K562 (cell line): Measurements from ENCODE around the gene RAB3D. TPM values are rescaled to one million over a fixed set of nuclear protein-coding genes. Genes with fewer than 3 reads are reported as not detected.
A peak's percentile ranks its signal among the peaks of the same experiment; 100 is the strongest.

Source experiments
- ATAC-seq: fragments of 200-7000 bp; cut with Tn5 transposase; 3 replicates; pipeline ENCODE4 v1.9.1; 2020; ENCODE audit warnings: moderate library complexity
- BruUV-seq: library from RNA; stranded (reverse); fragments of 400-500 nt; replicated peaks from 2 replicates; lab custom pipeline; 2021; lab: Mats Ljungman, UMichigan
- CTCF ChIA-PET: fragments of 300-600 bp; formaldehyde crosslinking; extraction: SDS; loops from one replicate; lab custom pipeline; 2021; ENCODE audit warnings: low intra/inter-chr PET ratio; lab: Yijun Ruan, JAX
- POLR2A ChIA-PET: fragments of 300-600, 350-650 bp; sonication (Branson Sonifier 250); formaldehyde crosslinking; extraction: SDS; loops from one replicate; lab custom pipeline; 2021; ENCODE audit warnings: antibody characterized with exemption, inconsistent platforms; lab: Yijun Ruan, JAX
- DNase-seq, 4 experiments: peaks; one replicate each; pipeline versions ENCODE4 v3.0.0 to v3.0.0-alpha.2; 2011 to 2018; ENCODE audit warnings: low spot score in 3 of 4, mixed read lengths in 3 of 4; ENCODE audit errors: extremely low read depth in 1 of 4
- FAIRE-seq: peaks from 2 replicates; lab custom pipeline; 2011; peaks lifted over from hg19 to GRCh38; lab: Jason Lieb, UNC
- H2AFZ ChIP-seq: 2 replicates; pipeline ENCODE4 v1.6.0; 2011; ENCODE audit warnings: low read depth, low read length, control low read depth, inconsistent platforms
- H3K27ac ChIP-seq: fragments of 200-600 bp; 3 replicates; pipeline ENCODE4 v1.8.0; 2011; ENCODE audit warnings: low read depth, mild to moderate bottlenecking, control low read depth, inconsistent platforms, low read length, moderate library complexity, mixed read lengths; ENCODE audit errors: extremely low read depth
- H3K27me3 ChIP-seq, 2 experiments: fragments of 300-600 bp in 1 of 2; 2 replicates in 1 of 2; 3 replicates in 1 of 2; pipeline versions ENCODE4 v1.6.0 to v1.8.0; 2011; ENCODE audit warnings: inconsistent platforms in 2 of 2, low read length in 2 of 2, mild to moderate bottlenecking in 1 of 2, mixed read lengths in 1 of 2, moderate library complexity in 1 of 2; ENCODE audit not compliant: control insufficient read depth in 2 of 2, insufficient read depth in 2 of 2
- H3K36me3 ChIP-seq: fragments of 300-600 bp; 3 replicates; pipeline ENCODE4 v1.8.0; 2011; ENCODE audit warnings: mild to moderate bottlenecking, low read length, inconsistent platforms; ENCODE audit not compliant: control insufficient read depth, insufficient read depth
- H3K4me1 ChIP-seq, 2 experiments: fragments of 200-600 bp in 1 of 2; replicated peaks in 1 of 2; 2 replicates in 1 of 2; 3 replicates in 1 of 2; pipeline versions ENCODE4 v1.5.1 to v1.8.0; 2011; ENCODE audit warnings: inconsistent platforms in 2 of 2, low read length in 2 of 2, mild to moderate bottlenecking in 1 of 2, mixed read lengths in 1 of 2, moderate library complexity in 1 of 2; ENCODE audit not compliant: control insufficient read depth in 2 of 2, insufficient read depth in 2 of 2
- H3K4me2 ChIP-seq: 2 replicates; pipeline ENCODE4 v1.6.1; 2011; ENCODE audit warnings: low read length, control low read depth, inconsistent platforms, mixed read lengths; ENCODE audit not compliant: insufficient read depth
- H3K4me3 ChIP-seq: fragments of 200-600 bp; sonication (generic), shearing (Covaris generic); 2 replicates; pipeline ENCODE4 v1.5.1; 2016; ENCODE audit warnings: control low read depth, inconsistent platforms
- H3K79me2 ChIP-seq: fragments of 200-600 bp; 3 replicates; pipeline ENCODE4 v1.8.0; 2011; ENCODE audit warnings: low read length, inconsistent platforms; ENCODE audit not compliant: control insufficient read depth, insufficient read depth
- H3K9ac ChIP-seq, 2 experiments: 2 replicates each; pipeline versions ENCODE4 v1.6.0 to v1.6.1; 2011; ENCODE audit warnings: low read depth in 2 of 2, low read length in 2 of 2, control low read depth in 1 of 2, inconsistent platforms in 1 of 2, mild to moderate bottlenecking in 1 of 2, mixed read lengths in 1 of 2; ENCODE audit not compliant: insufficient read depth in 1 of 2
- H3K9me1 ChIP-seq: one replicate; pipeline ENCODE4 v1.6.0; 2011; ENCODE audit warnings: inconsistent platforms, mild to moderate bottlenecking, low read length, moderate library complexity; ENCODE audit not compliant: control insufficient read depth, insufficient read depth
- H3K9me3 ChIP-seq: replicated peaks from 2 replicates; pipeline ENCODE4 v1.5.1; 2011; ENCODE audit warnings: low read depth, low read length, inconsistent platforms; ENCODE audit not compliant: control insufficient read depth, insufficient read depth
- H4K20me1 ChIP-seq: replicated peaks from 2 replicates; pipeline ENCODE4 v1.6.1; 2011; ENCODE audit warnings: low read length, inconsistent platforms, mixed read lengths; ENCODE audit not compliant: control insufficient read depth, insufficient read depth
- ADNP ChIP-seq: fragments of 200-800 bp; sonication (Bioruptor generic); IDR thresholded peaks from 2 replicates; pipeline ENCODE4 v1.6.1; 2016; ENCODE audit warnings: missing genetic modification characterization, missing compliant biosample characterization
- BCOR ChIP-seq: fragments of 450-650 bp; IDR thresholded peaks from 2 replicates; pipeline ENCODE4 v1.6.1; 2016
- CBX1 ChIP-seq: sonication (generic); IDR thresholded peaks from 2 replicates; pipeline ENCODE4 v1.6.1; 2016; ENCODE audit warnings: antibody characterized with exemption, low read depth, mild to moderate bottlenecking
- HDAC2 ChIP-seq: fragments of 450-650 bp; IDR thresholded peaks from 2 replicates; pipeline ENCODE4 v1.6.1; 2016; ENCODE audit warnings: mild to moderate bottlenecking
- KDM1A ChIP-seq, 2 experiments: fragments of 450-650 bp; IDR thresholded peaks; 2 replicates each; pipeline ENCODE4 v1.6.1; 2016; ENCODE audit warnings: mild to moderate bottlenecking in 2 of 2
- NCOA4 ChIP-seq: fragments of 450-650 bp; IDR thresholded peaks from 2 replicates; pipeline ENCODE4 v1.6.1; 2018; ENCODE audit warnings: mild to moderate bottlenecking; ENCODE audit not compliant: partially characterized antibody
- PHF20 ChIP-seq: fragments of 450-650 bp; IDR thresholded peaks from 2 replicates; pipeline ENCODE4 v1.6.1; 2018; ENCODE audit not compliant: partially characterized antibody
- RBM25 ChIP-seq: fragments of 200-400 bp; formaldehyde crosslinking; IDR thresholded peaks from 2 replicates; pipeline ENCODE4 v1.6.1; 2018; ENCODE audit warnings: low read length, low read depth, moderate library complexity; ENCODE audit not compliant: severe bottlenecking
- RCOR1 ChIP-seq, 2 experiments: IDR thresholded peaks; 2 replicates each; pipeline ENCODE4 v1.6.1; 2012; ENCODE audit warnings: low read depth in 2 of 2, low read length in 2 of 2, borderline replicate concordance in 1 of 2, improper control_type of control experiment in 1 of 2
- SMARCA5 ChIP-seq: fragments of 450-650 bp; IDR thresholded peaks from 2 replicates; pipeline ENCODE4 v1.6.1; 2016
- STAT5A ChIP-seq: IDR thresholded peaks from 2 replicates; pipeline ENCODE4 v1.6.1; 2012; ENCODE audit warnings: low read length, inconsistent platforms, borderline replicate concordance
- UBTF ChIP-seq, 2 experiments: IDR thresholded peaks; 2 replicates each; pipeline ENCODE4 v1.6.1; 2012; ENCODE audit warnings: improper control_type of control experiment in 2 of 2, low read depth in 2 of 2, low read length in 2 of 2, borderline replicate concordance in 1 of 2
- USF1 ChIP-seq: sonication (generic); formaldehyde crosslinking; IDR thresholded peaks from 2 replicates; pipeline ENCODE4 v1.9.0; 2022; ENCODE audit warnings: mild to moderate bottlenecking, missing genetic modification reagents
- ZNF24 ChIP-seq: fragments of 450-650 bp; IDR thresholded peaks from 2 replicates; pipeline ENCODE4 v1.6.1; 2016
- WGBS: fragments of 100-300 bp; shearing (Covaris generic); methylation state at CpG from one replicate; pipeline ENCODE4 v1.1.6; 2016; ENCODE audit warnings: low coverage, mixed read lengths; ENCODE audit not compliant: insufficient coverage; ENCODE audit errors: missing lambda C conversion rate; 5-methylcytosine and 5-hydroxymethylcytosine counted together
- in situ Hi-C: fragments of 300-500 bp; cut with MboI; formaldehyde crosslinking; loops from 4 replicates; pipeline ENCODE4 v1.15.0; 2018; ENCODE audit warnings: inconsistent platforms, mixed read lengths
- intact Hi-C: fragments of 100-400 bp; cut with micrococcal nuclease; formaldehyde crosslinking; loops from 2 replicates; pipeline ENCODE4 v1.14.2; 2022
- polyA plus RNA-seq, 8 experiments: library from polyadenylated mRNA; depleted of rRNA in 4 of 8; stranded (reverse) in 5 of 8; unstranded in 3 of 8; fragments of >200 nt; fragmentation: Nextera tagmentation in 2 of 8; fragmentation: Illumina TruSeq in 1 of 8; extraction: Ambion mirVana in 2 of 8; extraction: Trizol in 1 of 8; gene quantifications; 2 replicates each; pipeline versions ENCODE4 v1.2.1 to v1.2.3, GENCODE V29; 2011 to 2014; ENCODE audit warnings: inconsistent platforms in 1 of 8, missing spikeins in 1 of 8
- total RNA-seq, 7 experiments: library from RNA; depleted of rRNA in 6 of 7; stranded (reverse); fragments of >200 nt in 6 of 7; fragmentation: Illumina TruSeq in 2 of 7; extraction: Trizol in 2 of 7; gene quantifications; 2 replicates each; pipeline versions ENCODE4 v1.2.1 to v1.2.3, GENCODE V29; 2011 to 2021; ENCODE audit warnings: low replicate concordance in 1 of 7

The RAB3D gene
- total and polyA plus RNA-seq, 9 of the 15 experiments (the other 6 are each of a cell fraction or from before 2014, with no cell fraction given) = 0.34 to 3.3 (median 1.3) TPM

- in situ Hi-C loops = no loop called here
- CTCF ChIA-PET = no interaction called here
These were observed 13.9 kb downstream of the RAB3D start for GRCh38 chr19:11325544-11325943.

More at GRCh38 chr19:11325544-11325943, 13.9 kb downstream of the RAB3D start:
- peaks cover 14 to 17% of the 10 kb centered on the region in 2 experiments; a peak in 4 of 5 replicates for H3K4me1 ChIP-seq
- H3K79me2 ChIP-seq = no peaks in the 10 kb centered on the region
- intact Hi-C loops = no loop called here
- H3K36me3 ChIP-seq = no peaks in the 10 kb centered on the region
- no peaks in the 10 kb centered on the region for H3K9me1 ChIP-seq
- no peak overlapping the region for H3K4me2 ChIP-seq
- H2AFZ ChIP-seq = no peak overlapping the region
- DNase-seq (no peak), ATAC-seq (no peak)
- BruUV-seq = no TSS peak
- no peaks in the 10 kb centered on the region for H3K27me3 ChIP-seq
- TF ChIP-seq USF1 (CRISPR knock-in tag) (no peak), CBX1 (peak; percentile 89; the same call in 1 of the 2 replicates), UBTF (IDR thresholded peaks at IDR 0.05; ENCODE audit: borderline replicate concordance in 1 of 2, low read depth in 2 of 2, low read length in 2 of 2) (no peak), RBM25 (peak; percentile 84), PHF20 (peak; percentile 26), HDAC2 (peak; percentile 73; the same call in 1 of the 2 replicates), STAT5A (no peak), SMARCA5 (0 out of 2 replicates have a peak, but pooled peaks have one; percentile 70), ZNF24 (no peak), ADNP (peak; percentile 87), KDM1A (IDR thresholded peaks at IDR 0.05) (peak; percentile 71 to 80), BCOR (peak; percentile 95), RCOR1 (IDR thresholded peaks at IDR 0.05; ENCODE audit: borderline replicate concordance in 1 of 2, low read depth in 2 of 2, low read length in 2 of 2) (peak in 1 of 2 experiments; percentile 66; a peak in 2 of 4 replicates), NCOA4 (no peak)
- TF ChIP-seq, all 486 proteins: peak for 9
- FAIRE-seq = no peak
- WGBS = 62% methylated on average over 7 of the region's 7 CpGs
- Histone ChIP-seq H4K20me1 (no peaks in the 10 kb centered on the region), H3K9ac (no peak overlapping the region), H3K27ac (no peak overlapping the region), H3K9me3 (no peaks in the 10 kb centered on the region), H3K4me3 (no peak overlapping the region)
- POLR2A ChIA-PET = interaction anchor here (0.6 to 1.6 kb wide), 4 partner anchors 13 to 101 kb away, joined by 3 to 7 read pairs (median 3); partner anchors contain the start of genes CCDC159 and RAB3D
